ENCODE measurements around the gene MUTYH. TPM values are rescaled to one million over a fixed set of nuclear protein-coding genes. Genes with fewer than 3 reads are reported as not detected.

MUTYH gene
- total and polyA plus RNA-seq, 3 donors from 2014 or later = 15.1 to 31.5 (median 26.8) TPM

DNA sequence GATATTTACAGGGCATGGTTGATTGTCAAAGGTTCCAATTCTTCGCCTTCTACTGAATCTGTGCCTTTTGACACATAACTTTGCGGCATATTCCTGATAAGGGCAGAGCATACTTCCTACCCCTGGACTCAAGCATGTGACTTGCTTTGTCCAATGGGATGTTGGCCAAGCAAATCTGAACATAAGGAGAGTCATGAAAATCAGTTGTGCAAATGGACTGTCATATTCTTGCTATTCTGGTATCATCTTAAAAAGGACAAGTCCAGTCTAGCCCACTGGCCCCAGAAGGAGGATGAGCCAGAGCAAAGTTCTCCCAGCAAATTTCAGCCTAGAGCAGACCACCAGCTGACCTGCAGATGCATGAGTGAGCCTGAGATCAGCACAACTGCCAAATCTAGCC, 41.0 kb upstream of the MUTYH start:
- DNase-seq = no peak
- no peaks in the 10 kb centered on the region for H3K36me3 ChIP-seq (ENCODE audit: low read depth, missing control alignments)
- no peak overlapping the region for H3K27ac ChIP-seq
- no peak for TF ChIP-seq POLR2A (IDR thresholded peaks at IDR 0.05)
- TF ChIP-seq, protein P1, sequence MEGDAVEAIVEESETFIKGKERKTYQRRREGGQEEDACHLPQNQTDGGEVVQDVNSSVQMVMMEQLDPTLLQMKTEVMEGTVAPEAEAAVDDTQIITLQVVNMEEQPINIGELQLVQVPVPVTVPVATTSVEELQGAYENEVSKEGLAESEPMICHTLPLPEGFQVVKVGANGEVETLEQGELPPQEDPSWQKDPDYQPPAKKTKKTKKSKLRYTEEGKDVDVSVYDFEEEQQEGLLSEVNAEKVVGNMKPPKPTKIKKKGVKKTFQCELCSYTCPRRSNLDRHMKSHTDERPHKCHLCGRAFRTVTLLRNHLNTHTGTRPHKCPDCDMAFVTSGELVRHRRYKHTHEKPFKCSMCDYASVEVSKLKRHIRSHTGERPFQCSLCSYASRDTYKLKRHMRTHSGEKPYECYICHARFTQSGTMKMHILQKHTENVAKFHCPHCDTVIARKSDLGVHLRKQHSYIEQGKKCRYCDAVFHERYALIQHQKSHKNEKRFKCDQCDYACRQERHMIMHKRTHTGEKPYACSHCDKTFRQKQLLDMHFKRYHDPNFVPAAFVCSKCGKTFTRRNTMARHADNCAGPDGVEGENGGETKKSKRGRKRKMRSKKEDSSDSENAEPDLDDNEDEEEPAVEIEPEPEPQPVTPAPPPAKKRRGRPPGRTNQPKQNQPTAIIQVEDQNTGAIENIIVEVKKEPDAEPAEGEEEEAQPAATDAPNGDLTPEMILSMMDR (IDR thresholded peaks at IDR 0.05) = no peak
- H3K4me3 ChIP-seq = no peak overlapping the region
- 91 to 92% methylated on average over 2 of the region's 2 CpGs for WGBS, 2 donors
- no peaks in the 10 kb centered on the region for H3K4me1 ChIP-seq
- no peaks in the 10 kb centered on the region for H3K9me3 ChIP-seq
- intact Hi-C loops (cut with DNase I; ENCODE audit: low total_unique reads) = no loop called here
- H3K27me3 ChIP-seq = no peaks in the 10 kb centered on the region

DNA sequence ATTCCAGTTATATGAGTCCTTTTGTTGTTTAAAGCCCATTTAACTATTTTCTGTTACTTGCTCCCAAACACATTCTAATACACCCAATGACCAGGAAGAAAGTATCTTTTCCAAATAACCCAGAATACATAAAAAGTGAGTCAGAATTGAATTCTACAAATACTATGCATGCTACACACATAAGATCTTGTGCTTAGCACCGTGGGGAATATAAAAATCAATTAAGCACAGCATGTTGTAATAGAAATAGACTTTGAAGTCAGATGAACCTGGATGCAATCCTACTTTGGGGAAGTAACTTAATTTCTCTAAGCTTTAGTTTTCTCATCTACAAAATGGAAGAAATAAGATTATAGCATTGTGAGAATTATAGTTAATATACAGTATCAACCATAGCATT, 40.5 kb upstream of the MUTYH start:
- no peaks in the 10 kb centered on the region for H3K4me1 ChIP-seq
- WGBS, 2 donors = 90 to 96% methylated on average over 1 of the region's 1 CpG
- TF ChIP-seq, protein P1 (IDR thresholded peaks at IDR 0.05) = no peak
- no peak for TF ChIP-seq POLR2A (IDR thresholded peaks at IDR 0.05)
- H3K27ac ChIP-seq = no peak overlapping the region
- no peaks in the 10 kb centered on the region for H3K9me3 ChIP-seq
- intact Hi-C loops (cut with DNase I; ENCODE audit: low total_unique reads) = no loop called here
- no peaks in the 10 kb centered on the region for H3K27me3 ChIP-seq
- no peak overlapping the region for H3K4me3 ChIP-seq
- H3K36me3 ChIP-seq (ENCODE audit: low read depth, missing control alignments) = no peaks in the 10 kb centered on the region
- no peak for DNase-seq

DNA sequence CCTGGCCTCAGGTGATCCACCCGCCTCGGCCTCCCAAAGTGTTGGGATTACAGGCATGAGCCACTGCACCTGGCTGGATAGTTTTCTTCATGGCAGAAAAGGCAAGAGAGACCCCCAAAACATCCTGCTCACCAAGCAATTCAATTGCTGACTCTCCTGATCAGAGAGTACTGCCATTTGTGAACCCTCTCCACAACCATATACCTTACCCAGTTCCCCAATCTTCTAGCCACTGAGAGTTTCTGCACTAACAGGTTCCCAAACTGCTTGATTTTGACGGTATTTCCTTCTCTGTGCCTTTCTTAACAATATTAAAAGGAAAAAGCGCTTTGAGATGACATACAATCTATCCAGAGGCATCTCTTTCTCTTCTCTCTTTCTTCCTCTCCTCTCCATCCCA, 39.9 kb upstream of the MUTYH start:
- 92 to 93% methylated on average over 4 of the region's 4 CpGs for WGBS, 2 donors
- H3K27ac ChIP-seq = no peak overlapping the region
- H3K9me3 ChIP-seq = no peaks in the 10 kb centered on the region
- H3K4me3 ChIP-seq = no peak overlapping the region
- TF ChIP-seq POLR2A (IDR thresholded peaks at IDR 0.05) = no peak
- TF ChIP-seq, protein P1 (IDR thresholded peaks at IDR 0.05) = no peak
- no peaks in the 10 kb centered on the region for H3K27me3 ChIP-seq
- no peaks in the 10 kb centered on the region for H3K36me3 ChIP-seq (ENCODE audit: low read depth, missing control alignments)
- H3K4me1 ChIP-seq = peaks cover 5% of the 10 kb centered on the region
- no peak for DNase-seq
- intact Hi-C loops (cut with DNase I; ENCODE audit: low total_unique reads) = no loop called here

DNA sequence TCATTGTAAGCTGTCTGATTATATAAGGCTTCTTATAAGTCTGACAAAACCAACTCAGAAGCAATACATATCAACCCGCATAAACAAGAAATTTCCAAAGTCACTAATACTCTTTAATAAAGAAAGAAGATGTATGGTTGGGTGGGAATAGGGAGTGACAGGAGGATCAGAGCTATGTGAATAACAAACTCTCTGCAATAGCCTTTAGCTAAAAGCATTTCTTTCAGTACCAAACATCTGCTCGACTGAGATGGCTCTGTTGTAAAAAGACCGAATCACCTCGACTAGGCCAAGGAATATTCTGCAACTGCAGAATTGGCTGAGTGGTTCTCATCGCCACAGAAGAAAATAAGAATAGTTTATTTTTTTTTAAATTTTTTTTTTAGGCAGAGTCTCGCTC, 39.3 kb upstream of the MUTYH start:
- peaks cover 5% of the 10 kb centered on the region for H3K4me1 ChIP-seq
- intact Hi-C loops (cut with DNase I; ENCODE audit: low total_unique reads) = no loop called here
- no peaks in the 10 kb centered on the region for H3K9me3 ChIP-seq
- no peak for DNase-seq
- TF ChIP-seq POLR2A (IDR thresholded peaks at IDR 0.05) = no peak
- TF ChIP-seq, protein P1 (IDR thresholded peaks at IDR 0.05) = no peak
- WGBS, 2 donors = 90% methylated on average over 6 of the region's 6 CpGs
- no peak overlapping the region for H3K27ac ChIP-seq
- H3K4me3 ChIP-seq = no peak overlapping the region
- no peaks in the 10 kb centered on the region for H3K27me3 ChIP-seq
- H3K36me3 ChIP-seq (ENCODE audit: low read depth, missing control alignments) = no peaks in the 10 kb centered on the region

DNA sequence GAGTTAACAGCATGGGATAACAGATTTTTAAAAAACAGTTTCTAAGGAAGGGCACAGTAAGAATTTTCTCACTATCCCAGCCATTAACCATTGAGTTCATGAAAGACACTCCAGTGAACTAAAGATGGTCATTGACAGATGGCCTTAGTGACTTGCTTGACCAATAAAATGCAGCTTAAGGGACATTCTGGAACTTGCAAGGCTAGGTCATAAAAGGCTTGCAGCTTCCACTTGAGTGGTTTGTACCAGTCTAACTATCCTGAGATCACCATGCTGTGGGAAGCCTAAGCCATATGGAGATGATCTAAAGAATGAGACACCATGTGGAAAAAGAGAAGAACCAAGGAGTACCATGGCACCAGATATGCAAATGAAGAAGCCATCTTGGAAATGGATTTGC, 37.9 kb upstream of the MUTYH start:
- Histone ChIP-seq H3K27me3 (no peaks in the 10 kb centered on the region), H3K27ac (no peak overlapping the region), H3K4me1 (peaks cover 14% of the 10 kb centered on the region), H3K4me3 (no peak overlapping the region), H3K36me3 (ENCODE audit: low read depth, missing control alignments) (no peaks in the 10 kb centered on the region), H3K9me3 (no peaks in the 10 kb centered on the region)
- no peak for DNase-seq
- intact Hi-C loops (cut with DNase I; ENCODE audit: low total_unique reads) = no loop called here
- no peak for TF ChIP-seq POLR2A (IDR thresholded peaks at IDR 0.05)
- TF ChIP-seq, protein P1 (IDR thresholded peaks at IDR 0.05) = no peak
